Fibroblast of skin of scalp (primary cell): ENCODE data around the gene ZNF490. TPM values are rescaled to one million over a fixed set of nuclear protein-coding genes. Genes with fewer than 3 reads are reported as not detected.
A peak's percentile ranks its signal among the peaks of the same experiment; 100 is the strongest.
"Not testable (repeated sequence)": the region's sequence is repeated elsewhere in the genome, so short reads cannot be mapped to it uniquely, and the experiment has no call there.

Experiments used
- DNase-seq: peaks from one replicate; pipeline ENCODE4 v3.0.0-alpha.2; 2013
- polyA plus RNA-seq, 2 experiments: library from polyadenylated mRNA; unstranded; fragments of 120-200 nt; gene quantifications; one replicate each; pipeline ENCODE4 v1.2.1, GENCODE V29; 2013; ENCODE audit not compliant: insufficient read length in 2 of 2

ZNF490 gene
- polyA plus RNA-seq (2013, experiment 1 of 2; ENCODE audit: insufficient read length) = 1.4 TPM
- polyA plus RNA-seq (2013, experiment 2 of 2; ENCODE audit: insufficient read length) = 1.3 TPM

DNA sequence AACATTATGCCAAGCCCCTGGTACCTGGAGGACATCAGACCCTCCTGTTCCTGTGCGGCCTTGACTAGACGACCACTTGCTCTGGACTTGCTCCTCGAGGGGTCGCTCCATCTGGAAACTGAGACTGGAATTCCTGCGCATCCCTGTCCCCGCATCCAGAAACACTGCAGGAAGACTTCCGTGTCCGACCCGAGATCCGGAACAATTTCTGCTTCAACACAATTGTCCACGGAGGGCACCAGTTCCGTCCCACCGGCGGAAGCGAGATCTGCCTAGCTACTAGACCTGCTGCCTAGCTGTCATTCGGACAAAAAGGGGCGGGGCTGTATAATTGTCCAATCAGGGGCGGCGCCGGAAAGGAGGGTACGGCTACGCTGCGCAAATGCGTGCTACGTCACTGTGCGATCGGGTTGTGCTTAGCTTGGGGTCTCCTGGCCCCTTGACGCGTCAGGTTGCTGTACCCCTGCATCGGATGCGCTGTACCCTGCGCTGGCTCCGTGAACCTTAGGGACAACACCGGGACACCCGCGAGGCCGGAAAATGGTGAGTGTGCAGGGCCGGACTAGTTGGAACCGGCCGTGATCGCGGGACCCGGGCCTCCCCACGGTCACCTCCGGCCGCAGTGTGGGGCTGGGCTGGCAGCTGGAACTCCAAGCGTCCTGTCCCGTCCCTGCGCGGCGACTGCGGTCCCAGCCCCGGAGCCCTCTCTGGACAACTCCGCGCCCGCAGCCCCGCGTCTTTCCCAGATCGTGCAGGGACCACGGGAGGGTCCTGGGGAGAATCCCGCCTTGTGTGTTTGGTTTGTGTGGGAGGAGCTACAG is at the start of gene ZNF490, which contains the start of gene ZNF791:
Gene ZNF490, minus strand, starts transcription at position 274 of the 821 bp plus-strand sequence. Its CDS starts 133 bp downstream, at position 141.
Gene ZNF791, plus strand, starts transcription at position 381 of the 821 bp plus-strand sequence. Its CDS starts 160 bp downstream, at position 541.
- DNase-seq = peak; percentile 98

- DNase-seq = no peak
Observed at GRCh38 chr19:12657966-12658365, 47.4 kb upstream of the ZNF490 start.

DNA sequence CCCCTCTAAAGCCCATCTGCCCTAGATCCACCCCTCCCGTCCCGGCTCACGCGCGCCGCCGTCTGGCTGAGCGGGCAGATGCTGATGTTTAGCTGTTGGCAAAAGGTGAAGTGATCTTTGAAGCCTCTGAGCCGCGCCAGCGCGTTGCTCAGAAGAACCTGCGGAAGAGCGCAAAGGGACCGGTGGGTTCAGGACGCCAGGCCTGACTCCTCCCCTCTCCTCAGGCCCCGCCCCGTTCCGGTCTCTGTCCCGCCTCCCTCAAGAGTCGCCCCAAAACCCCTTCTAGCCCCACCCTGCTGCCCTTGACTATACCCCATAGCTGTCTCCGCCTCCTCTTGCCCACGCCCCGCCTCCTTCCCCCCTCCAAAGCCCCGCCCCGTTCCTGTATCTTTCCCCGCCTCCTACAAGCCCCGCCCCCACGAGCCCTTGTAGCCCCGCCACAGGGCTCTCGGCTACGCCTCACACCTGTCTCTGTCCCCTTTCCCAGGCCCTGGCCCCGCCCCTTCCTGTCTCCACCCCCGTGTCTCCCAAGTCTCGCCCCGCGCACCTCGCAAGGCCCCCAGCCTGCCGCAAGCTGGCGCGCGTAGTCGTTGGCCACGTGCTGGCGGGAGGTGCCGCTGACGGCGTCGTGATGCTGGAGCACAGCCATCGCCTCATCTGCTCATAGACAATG is 46.4 kb upstream of the ZNF490 start:
- DNase-seq = no peak

- DNase-seq = no peak
Observed at GRCh38 chr19:12655546-12655945, 44.9 kb upstream of the ZNF490 start.

- DNase-seq = no peak
Observed at GRCh38 chr19:12652219-12652618, 41.6 kb upstream of the ZNF490 start.

DNA sequence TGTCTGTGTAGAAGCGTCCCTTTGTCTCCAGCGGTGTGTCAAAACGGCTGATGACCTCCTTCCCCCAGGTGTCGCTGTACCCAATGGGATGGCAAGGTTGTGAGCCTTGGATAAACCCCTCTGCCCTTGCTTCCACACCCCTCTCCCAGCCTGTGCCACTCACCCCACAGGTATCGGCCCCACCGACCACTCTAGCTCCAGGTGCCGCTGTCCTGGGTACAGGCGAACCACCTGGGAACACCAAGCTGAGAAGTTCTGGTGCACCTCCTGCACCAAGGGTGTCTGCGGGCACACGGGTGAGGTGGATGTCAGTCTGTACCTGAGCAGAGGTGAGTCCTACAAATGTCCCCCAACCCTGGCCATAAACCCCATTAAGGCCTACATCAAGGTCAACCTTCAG is 39.3 kb upstream of the ZNF490 start:
- DNase-seq = no peak

DNA sequence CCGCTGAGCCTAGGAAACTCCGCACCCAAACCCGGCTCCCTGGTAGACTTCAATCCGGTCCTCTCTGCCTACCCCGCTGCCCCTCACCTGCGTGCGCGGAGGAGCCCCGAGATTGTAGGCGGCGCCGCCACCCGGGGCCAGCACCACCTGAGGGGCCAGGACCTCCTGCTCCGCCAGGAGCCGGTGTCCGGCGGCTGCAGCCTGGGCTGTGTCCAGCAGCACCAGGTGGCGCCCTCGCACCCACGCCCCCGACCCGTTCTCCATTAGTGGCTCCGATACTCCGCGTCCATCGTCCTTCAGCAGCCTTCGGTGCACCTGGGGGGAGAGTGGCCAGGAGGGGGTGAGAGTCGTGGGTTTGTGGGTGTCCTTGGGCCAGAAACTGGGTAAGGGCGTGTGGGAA is 37.5 kb upstream of the ZNF490 start:
- no peak for DNase-seq

DNA sequence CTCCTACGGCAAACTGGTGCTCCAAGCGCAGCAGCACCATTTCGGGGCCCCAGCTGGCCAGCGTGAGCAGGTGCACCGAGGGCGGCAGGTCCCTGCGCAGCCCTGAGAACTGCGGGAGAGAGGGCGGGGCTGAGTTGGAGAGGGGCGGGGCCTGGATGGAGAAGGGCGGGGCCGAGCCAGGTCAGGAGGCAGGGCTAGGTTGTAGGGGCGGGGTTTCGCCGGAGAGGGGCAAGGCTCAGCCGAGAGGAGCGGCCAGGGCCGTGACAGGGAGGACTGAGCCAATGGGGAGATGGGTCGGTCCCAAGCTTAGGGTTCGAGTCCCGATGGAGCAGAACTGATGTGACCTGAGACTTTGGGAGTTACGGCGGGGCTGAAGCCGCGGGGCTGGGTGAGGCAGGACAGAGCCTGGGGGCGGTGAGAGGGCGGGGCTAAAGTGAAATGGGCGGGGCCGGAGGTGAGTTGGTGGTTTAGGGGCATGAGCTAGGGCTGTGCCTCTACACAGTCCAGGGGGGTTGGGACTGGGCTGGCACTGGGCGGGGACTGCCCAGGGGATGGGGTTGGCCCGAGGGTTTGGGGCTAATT is 37.0 kb upstream of the ZNF490 start:
- peak; percentile 19 for DNase-seq

- no peak for DNase-seq
Observed at GRCh38 chr19:12647047-12647446, 36.4 kb upstream of the ZNF490 start.

- no peak for DNase-seq
Observed at GRCh38 chr19:12646551-12646950, 35.9 kb upstream of the ZNF490 start.

GRCh38 chr19:12643716-12644115 is 33.1 kb upstream of the ZNF490 start:
- DNase-seq = not testable (repeated sequence)

GRCh38 chr19:12642506-12642905 is 31.9 kb upstream of the ZNF490 start:
- DNase-seq = no peak

- no peak for DNase-seq
Observed at GRCh38 chr19:12641456-12641855, 30.8 kb upstream of the ZNF490 start.

DNA sequence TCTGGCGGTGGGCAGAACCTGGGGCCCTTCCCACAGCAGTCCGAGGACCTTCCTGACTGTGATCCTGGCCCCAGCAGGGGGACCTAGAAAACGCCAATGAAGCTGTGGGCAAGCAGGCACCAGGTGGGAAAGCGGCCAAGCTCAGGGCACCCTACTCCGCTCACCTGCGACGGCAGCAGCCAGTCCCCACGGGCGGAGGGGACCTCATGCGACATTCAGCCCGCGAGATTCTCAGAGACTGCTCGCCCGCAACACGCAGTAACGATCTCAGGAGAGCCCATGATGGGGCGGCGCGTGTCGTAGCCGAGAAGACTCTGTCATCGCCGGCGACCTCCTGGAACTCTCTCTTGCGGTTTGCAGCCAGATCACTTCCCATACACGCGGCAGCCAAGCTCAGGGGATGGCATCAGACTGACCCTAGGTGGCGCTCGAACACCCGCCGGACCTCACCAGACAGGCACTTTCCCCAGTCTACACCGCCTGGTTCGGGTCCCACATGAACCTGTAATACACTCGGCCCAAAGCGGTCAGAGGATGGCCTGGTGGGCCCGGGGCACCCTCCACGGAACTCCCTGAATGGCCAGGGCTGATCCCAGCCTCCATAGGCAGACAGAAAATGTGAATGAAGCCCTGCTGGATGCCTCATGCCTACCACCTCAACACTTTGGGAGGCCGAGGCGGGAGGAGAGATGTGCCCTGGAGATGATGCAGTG is 29.4 kb upstream of the ZNF490 start:
- peak; percentile 85 for DNase-seq

DNA sequence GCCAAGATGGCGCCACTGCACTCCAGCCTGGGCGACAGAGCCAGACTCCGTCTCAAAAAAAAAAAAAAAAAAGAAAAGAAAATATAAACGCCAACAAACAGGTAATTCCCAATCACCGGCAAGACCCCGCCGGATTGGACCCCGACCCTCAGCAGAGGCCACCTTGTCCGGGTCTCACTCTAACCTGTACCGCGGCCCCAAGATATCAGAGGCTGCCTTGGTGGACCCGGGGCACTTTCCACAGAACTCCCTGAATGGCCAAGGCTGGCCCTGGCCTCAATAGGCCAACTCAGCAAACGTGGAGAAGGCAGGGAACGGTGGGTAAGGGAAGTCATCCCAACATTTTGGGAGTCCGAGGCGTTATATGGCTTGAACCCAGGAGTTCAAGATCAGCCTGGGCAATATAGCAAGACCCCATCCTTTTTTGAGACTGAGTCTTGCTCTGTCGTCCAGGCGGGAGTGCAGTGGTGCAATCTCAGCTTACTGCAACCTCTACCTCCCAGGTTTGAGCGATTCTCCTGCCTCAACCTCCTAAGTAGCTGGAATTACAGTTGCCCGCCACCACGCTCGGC is 28.1 kb upstream of the ZNF490 start:
- no peak for DNase-seq

- no peak for DNase-seq
Observed at GRCh38 chr19:12636631-12637030, 26.0 kb upstream of the ZNF490 start.

DNA sequence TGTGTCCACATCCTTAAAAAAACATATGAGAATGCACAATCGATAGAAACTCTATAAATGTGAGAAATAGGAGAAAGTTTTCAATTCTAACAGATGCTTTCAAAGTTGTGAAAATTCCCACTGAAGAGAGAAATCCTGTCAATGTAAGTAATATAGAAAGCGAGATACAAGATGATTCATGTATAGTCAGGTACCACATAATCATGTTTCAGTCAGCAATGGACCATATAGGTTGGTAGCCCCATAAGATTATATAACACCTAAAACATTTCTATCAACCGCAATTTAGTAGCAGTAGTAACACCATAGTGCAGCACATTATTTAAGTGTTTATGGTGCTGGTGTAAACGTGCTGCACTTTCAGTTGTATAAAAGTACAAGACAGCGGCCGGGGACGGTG is 18.6 kb upstream of the ZNF490 start:
- no peak for DNase-seq

DNA sequence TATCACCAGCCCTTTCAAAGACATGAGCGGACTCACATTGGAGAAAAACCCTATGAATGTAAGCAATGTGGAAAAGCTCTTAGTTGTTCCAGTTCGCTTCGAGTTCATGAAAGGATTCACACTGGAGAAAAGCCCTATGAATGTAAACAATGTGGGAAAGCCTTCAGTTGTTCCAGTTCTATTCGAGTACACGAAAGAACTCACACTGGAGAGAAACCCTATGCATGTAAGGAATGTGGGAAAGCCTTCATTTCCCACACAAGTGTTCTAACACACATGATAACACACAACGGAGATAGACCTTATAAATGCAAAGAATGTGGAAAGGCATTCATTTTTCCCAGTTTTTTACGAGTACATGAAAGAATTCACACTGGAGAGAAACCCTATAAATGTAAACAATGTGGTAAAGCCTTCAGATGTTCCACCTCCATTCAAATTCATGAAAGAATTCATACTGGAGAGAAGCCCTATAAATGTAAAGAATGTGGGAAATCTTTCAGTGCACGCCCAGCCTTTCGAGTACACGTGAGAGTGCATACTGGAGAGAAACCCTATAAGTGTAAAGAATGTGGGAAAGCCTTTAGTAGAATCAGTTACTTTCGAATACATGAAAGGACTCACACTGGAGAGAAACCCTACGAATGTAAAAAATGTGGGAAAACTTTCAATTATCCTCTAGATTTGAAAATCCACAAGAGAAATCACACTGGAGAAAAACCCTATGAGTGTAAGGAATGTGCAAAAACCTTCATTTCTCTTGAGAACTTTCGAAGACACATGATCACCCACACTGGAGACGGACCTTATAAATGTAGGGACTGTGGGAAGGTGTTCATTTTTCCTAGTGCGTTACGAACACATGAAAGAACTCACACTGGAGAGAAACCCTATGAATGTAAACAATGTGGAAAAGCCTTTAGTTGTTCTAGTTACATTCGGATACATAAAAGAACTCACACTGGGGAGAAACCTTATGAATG is 17.7 kb upstream of the ZNF490 start:
- DNase-seq = no peak

- DNase-seq = no peak
Observed at GRCh38 chr19:12626958-12627357, 16.3 kb upstream of the ZNF490 start.

DNA sequence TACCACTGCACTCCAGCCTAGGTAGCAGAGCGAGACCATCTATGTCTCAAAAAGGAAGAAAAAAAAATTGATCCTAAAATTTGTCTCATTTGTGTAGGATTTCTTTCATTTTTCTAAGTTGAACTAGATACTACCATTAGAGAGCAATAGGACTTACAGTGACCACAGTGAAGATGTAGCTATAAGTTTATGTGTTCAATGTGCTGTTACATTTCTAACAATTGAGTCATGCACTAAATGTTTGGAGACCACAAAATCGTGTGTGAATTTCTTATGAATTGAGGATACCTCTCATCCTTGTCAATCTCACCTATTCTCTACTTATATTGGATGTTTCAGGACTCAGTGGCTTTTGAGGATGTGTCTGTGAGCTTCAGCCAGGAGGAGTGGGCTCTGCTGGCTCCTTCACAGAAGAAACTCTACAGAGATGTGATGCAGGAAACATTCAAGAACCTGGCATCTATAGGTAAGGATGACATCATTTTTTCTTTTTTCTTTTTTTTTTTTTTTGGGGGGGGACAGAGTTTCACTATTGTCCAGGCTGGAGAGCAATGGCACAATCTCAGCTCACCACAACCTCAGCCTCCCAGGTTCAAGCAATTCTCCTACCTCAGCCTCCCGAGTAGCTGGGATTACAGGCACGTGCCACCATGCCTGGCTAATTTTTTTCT is 12.9 kb upstream of the ZNF490 start:
- no peak for DNase-seq
